MCF 10A (cell line): ENCODE data around the gene MIS18BP1. TPM values are rescaled to one million over a fixed set of nuclear protein-coding genes. Genes with fewer than 3 reads are reported as not detected.
"Not testable (repeated sequence)": the region's sequence is repeated elsewhere in the genome, so short reads cannot be mapped to it uniquely, and the experiment has no call there.

Experiments used
- Bru-seq: library from RNA; stranded (reverse); fragments of 400-500 nt; gene quantifications from one replicate; lab custom pipeline; 2021; lab: Mats Ljungman, UMichigan
- BruChase-seq, 2 experiments: library from RNA; stranded (reverse); fragments of 400-500 nt; gene quantifications; one replicate each; lab custom pipeline; 2021; lab: Mats Ljungman, UMichigan
- BruUV-seq: library from RNA; stranded (reverse); fragments of 400-500 nt; replicated peaks from 2 replicates; lab custom pipeline; 2021; lab: Mats Ljungman, UMichigan
- CTCF ChIA-PET: fragments of 300-600 bp; sonication (Branson Sonifier 250); formaldehyde crosslinking; extraction: SDS; loops from one replicate; lab custom pipeline; 2021; ENCODE audit warnings: antibody characterized with exemption, inconsistent platforms; lab: Yijun Ruan, JAX
- POLR2A ChIA-PET: fragments of 300-600, 350-650 bp; sonication (Branson Sonifier 250); formaldehyde crosslinking; extraction: SDS; loops from one replicate; lab custom pipeline; 2020; ENCODE audit warnings: antibody characterized with exemption, inconsistent platforms; lab: Yijun Ruan, JAX
- DNase-seq: peaks from one replicate; pipeline ENCODE4 v3.0.0-alpha.2; 2018; ENCODE audit not compliant: unreplicated experiment
- H3K27ac Mint-ChIP-seq: one replicate; pipeline ENCODE4 v1.8.0; 2022; ENCODE audit warnings: mild to moderate bottlenecking, low read depth, mixed read lengths; ENCODE audit not compliant: unreplicated experiment
- H3K27me3 Mint-ChIP-seq: one replicate; pipeline ENCODE4 v1.8.0; 2022; ENCODE audit warnings: mixed read lengths; ENCODE audit not compliant: insufficient read depth, unreplicated experiment
- H3K36me3 Mint-ChIP-seq: one replicate; pipeline ENCODE4 v1.8.0; 2022; ENCODE audit warnings: mild to moderate bottlenecking, moderate library complexity, mixed read lengths; ENCODE audit not compliant: insufficient read depth, unreplicated experiment
- H3K4me1 Mint-ChIP-seq: one replicate; pipeline ENCODE4 v1.8.0; 2022; ENCODE audit warnings: mixed read lengths; ENCODE audit not compliant: insufficient read depth, unreplicated experiment
- H3K4me3 Mint-ChIP-seq: one replicate; pipeline ENCODE4 v1.8.0; 2022; ENCODE audit warnings: mild to moderate bottlenecking, moderate library complexity, mixed read lengths; ENCODE audit not compliant: unreplicated experiment
- H3K9me3 Mint-ChIP-seq: one replicate; pipeline ENCODE4 v1.8.0; 2022; ENCODE audit warnings: mixed read lengths; ENCODE audit not compliant: unreplicated experiment
- intact Hi-C: fragments of 100-400 bp; cut with micrococcal nuclease; formaldehyde crosslinking; loops from 2 replicates; pipeline ENCODE4 v1.14.1; 2022
- long read RNA-seq: library from polyadenylated mRNA; stranded (forward); transcript quantifications from one replicate; pipeline ENCODE4 v2.0.0, GENCODE V29; 2022
- total RNA-seq: library from RNA; stranded (reverse); gene quantifications from 2 replicates; pipeline ENCODE4 v1.2.3, GENCODE V29; 2022
- TF ChIP-seq, protein P1 (sequence below): fragments of 200-600 bp; IDR thresholded peaks from one replicate; pipeline ENCODE4 v1.8.0; 2022; ENCODE audit warnings: antibody characterized with exemption, mild to moderate bottlenecking; ENCODE audit not compliant: unreplicated experiment

MIS18BP1 gene
- total RNA-seq (24.2 and 31.6 TPM in 2 replicates), Bru-seq, nascent RNA (percentile 83 among the genes with signal in this experiment), BruChase-seq, experiment 1, labeled RNA remaining after a 6-hour chase (percentile 84 among the genes with signal in this experiment), BruChase-seq, experiment 2, labeled RNA remaining after a 2-hour chase (percentile 86 among the genes with signal in this experiment)
- long read RNA-seq, full-length matches to known transcripts, result 33 of 45 reads
- long read RNA-seq, partial matches to known transcripts, result 3 of 45 reads
- long read RNA-seq, other reads (novel, unspliced or antisense), result 9 of 45 reads

- H3K4me1 Mint-ChIP-seq, result peaks cover 11% of the 10 kb centered on the region
- peak; percentile 97 for DNase-seq
- peak within 1 kb of the TSS; percentile 88 for H3K4me3 Mint-ChIP-seq
- TF ChIP-seq, protein P1, sequence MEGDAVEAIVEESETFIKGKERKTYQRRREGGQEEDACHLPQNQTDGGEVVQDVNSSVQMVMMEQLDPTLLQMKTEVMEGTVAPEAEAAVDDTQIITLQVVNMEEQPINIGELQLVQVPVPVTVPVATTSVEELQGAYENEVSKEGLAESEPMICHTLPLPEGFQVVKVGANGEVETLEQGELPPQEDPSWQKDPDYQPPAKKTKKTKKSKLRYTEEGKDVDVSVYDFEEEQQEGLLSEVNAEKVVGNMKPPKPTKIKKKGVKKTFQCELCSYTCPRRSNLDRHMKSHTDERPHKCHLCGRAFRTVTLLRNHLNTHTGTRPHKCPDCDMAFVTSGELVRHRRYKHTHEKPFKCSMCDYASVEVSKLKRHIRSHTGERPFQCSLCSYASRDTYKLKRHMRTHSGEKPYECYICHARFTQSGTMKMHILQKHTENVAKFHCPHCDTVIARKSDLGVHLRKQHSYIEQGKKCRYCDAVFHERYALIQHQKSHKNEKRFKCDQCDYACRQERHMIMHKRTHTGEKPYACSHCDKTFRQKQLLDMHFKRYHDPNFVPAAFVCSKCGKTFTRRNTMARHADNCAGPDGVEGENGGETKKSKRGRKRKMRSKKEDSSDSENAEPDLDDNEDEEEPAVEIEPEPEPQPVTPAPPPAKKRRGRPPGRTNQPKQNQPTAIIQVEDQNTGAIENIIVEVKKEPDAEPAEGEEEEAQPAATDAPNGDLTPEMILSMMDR, result peak; percentile 80
- no peaks in the 10 kb centered on the region for H3K27me3 Mint-ChIP-seq
- ChIA-PET POLR2A (interaction anchor here (0.6 to 6.8 kb wide), 17 partner anchors 9 to 547 kb away, joined by 3 to 165 read pairs (median 4); partner anchors contain the start of genes FANCM, FKBP3, KLHL28 and PRPF39), CTCF (interaction anchor here (0.6 to 2.4 kb wide), 21 partner anchors 13 to 339 kb away, joined by 3 to 11 read pairs (median 4); no protein-coding TSS in a partner anchor)
- peaks cover 13% of the 10 kb centered on the region for H3K9me3 Mint-ChIP-seq
- no TSS peak for BruUV-seq
- H3K36me3 Mint-ChIP-seq, result peaks cover 7% of the 10 kb centered on the region
- peak within 1 kb of the TSS; percentile 99 for H3K27ac Mint-ChIP-seq
- intact Hi-C loops, result loop anchor here (2.0 to 5.0 kb wide), 5 partner anchors 56 to 341 kb away; partner anchors contain the start of genes FANCM, FKBP3, KLHL28 and PRPF39
Observed at GRCh38 chr14:45253070-45253753, at the start of gene MIS18BP1. TSS of gene MIS18BP1 (minus strand) at chr14:45253202. CDS start at chr14:45247286, 5,916 bp downstream.

GRCh38 chr14:45298423-45299117 lies 45.6 kb upstream of the MIS18BP1 start:
- no peak for DNase-seq
- ChIA-PET CTCF (interaction anchor here (0.5 to 1.8 kb wide), 5 partner anchors 10 to 385 kb away, joined by 3 to 7 read pairs (median 3); no protein-coding TSS in a partner anchor), POLR2A (interaction anchor here (0.7 kb wide), 1 partner anchor 1258 kb away, joined by 3 read pairs; no protein-coding TSS in a partner anchor)
- Mint-ChIP-seq H3K4me1 (peaks cover 7% of the 10 kb centered on the region), H3K9me3 (no peaks in the 10 kb centered on the region), H3K36me3 (no peaks in the 10 kb centered on the region), H3K4me3 (no peak overlapping the region), H3K27ac (no peak overlapping the region), H3K27me3 (no peaks in the 10 kb centered on the region)
- BruUV-seq, result no TSS peak
- intact Hi-C loops, result no loop called here
- TF ChIP-seq, protein P1, result no peak

- BruUV-seq, H3K27ac Mint-ChIP-seq, CTCF ChIA-PET, DNase-seq, intact Hi-C loops, H3K4me3 Mint-ChIP-seq, POLR2A ChIA-PET, H3K27me3 Mint-ChIP-seq, H3K9me3 Mint-ChIP-seq, H3K4me1 Mint-ChIP-seq, H3K36me3 Mint-ChIP-seq: not testable (repeated sequence)
Observed at GRCh38 chr14:45294796-45295195, 41.8 kb upstream of the MIS18BP1 start.

- TF ChIP-seq, protein P1, result no peak
- Mint-ChIP-seq H3K9me3 (no peaks in the 10 kb centered on the region), H3K4me1 (no peaks in the 10 kb centered on the region), H3K4me3 (no peak overlapping the region), H3K27me3 (no peaks in the 10 kb centered on the region), H3K27ac (no peak overlapping the region), H3K36me3 (no peaks in the 10 kb centered on the region)
- ChIA-PET CTCF (interaction anchor here (0.6 to 1.4 kb wide), 7 partner anchors 10 to 647 kb away, joined by 3 to 5 read pairs (median 4); no protein-coding TSS in a partner anchor), POLR2A (no interaction called here)
- intact Hi-C loops, result no loop called here
- no peak for DNase-seq
- no TSS peak for BruUV-seq
Observed at GRCh38 chr14:45290547-45290946, 37.5 kb upstream of the MIS18BP1 start.
